CD8-positive, alpha-beta memory T cell (primary cell): ENCODE data around the gene ACYP2. TPM values are rescaled to one million over a fixed set of nuclear protein-coding genes. Genes with fewer than 3 reads are reported as not detected.
A peak's percentile ranks its signal among the peaks of the same experiment; 100 is the strongest.
"Not testable (repeated sequence)": the region's sequence is repeated elsewhere in the genome, so short reads cannot be mapped to it uniquely, and the experiment has no call there.

Source experiments
- CTCF ChIA-PET: fragments of 350-600 bp; sonication (Branson Sonifier 250); formaldehyde crosslinking; loops from one replicate; lab custom pipeline; 2021; ENCODE audit warnings: antibody characterized with exemption; lab: Charles Lee
- POLR2A ChIA-PET: fragments of 350-600 bp; sonication (Branson Sonifier 250); formaldehyde crosslinking; loops from one replicate; lab custom pipeline; 2021; ENCODE audit warnings: antibody characterized with exemption; lab: Charles Lee
- DNase-seq, 5 donors: peaks; one replicate each; pipeline versions ENCODE4 v3.0.0 to v3.0.0-alpha.2; 2020 to 2022; ENCODE audit warnings: mixed read lengths in 1 of 5
- H3K27ac ChIP-seq: one replicate; pipeline ENCODE4 v1.7.0; 2013; ENCODE audit warnings: low read depth, mild to moderate bottlenecking, low read length, moderate library complexity
- H3K27me3 ChIP-seq: 2 replicates; pipeline ENCODE4 v1.7.0; 2013; ENCODE audit warnings: low read length, mild to moderate bottlenecking; ENCODE audit not compliant: insufficient read depth, poor library complexity, severe bottlenecking
- H3K36me3 ChIP-seq: 2 replicates; pipeline ENCODE4 v1.7.0; 2013; ENCODE audit warnings: mild to moderate bottlenecking, low read length, moderate library complexity; ENCODE audit not compliant: insufficient read depth
- H3K4me1 ChIP-seq: 2 replicates; pipeline ENCODE4 v1.7.0; 2013; ENCODE audit warnings: mild to moderate bottlenecking, low read length, moderate library complexity; ENCODE audit not compliant: insufficient read depth
- H3K4me3 ChIP-seq: 2 replicates; pipeline ENCODE4 v1.7.0; 2013; ENCODE audit warnings: mild to moderate bottlenecking, low read length
- H3K9me3 ChIP-seq: 2 replicates; pipeline ENCODE4 v1.7.0; 2013; ENCODE audit warnings: mild to moderate bottlenecking, low read length
- H3K27ac Mint-ChIP-seq, 8 donors: one replicate each; pipeline ENCODE4 v1.8.0; 2020 to 2021; ENCODE audit warnings: mixed read lengths in 8 of 8, mild to moderate bottlenecking in 6 of 8, inconsistent platforms in 3 of 8, moderate library complexity in 3 of 8
- H3K27me3 Mint-ChIP-seq, 2 donors: one replicate each; pipeline ENCODE4 v1.8.0; 2020 to 2021; ENCODE audit warnings: mixed read lengths in 2 of 2, mild to moderate bottlenecking in 1 of 2, moderate library complexity in 1 of 2
- H3K36me3 Mint-ChIP-seq, 3 donors: one replicate each; pipeline ENCODE4 v1.8.0; 2020 to 2021; ENCODE audit warnings: mixed read lengths in 3 of 3, inconsistent platforms in 1 of 3, mild to moderate bottlenecking in 1 of 3
- H3K4me1 Mint-ChIP-seq, 3 donors: one replicate each; pipeline ENCODE4 v1.8.0; 2020 to 2021; ENCODE audit warnings: mixed read lengths in 3 of 3, inconsistent platforms in 1 of 3, mild to moderate bottlenecking in 1 of 3
- H3K4me3 Mint-ChIP-seq, 7 donors: one replicate each; pipeline ENCODE4 v1.8.0; 2020 to 2021; ENCODE audit warnings: mixed read lengths in 7 of 7, mild to moderate bottlenecking in 6 of 7, moderate library complexity in 4 of 7, inconsistent platforms in 2 of 7
- H3K9me3 Mint-ChIP-seq, 5 donors: one replicate each; pipeline ENCODE4 v1.8.0; 2020 to 2022; ENCODE audit warnings: mixed read lengths in 5 of 5, mild to moderate bottlenecking in 3 of 5, moderate library complexity in 2 of 5, inconsistent platforms in 1 of 5
- polyA plus RNA-seq: library from polyadenylated mRNA; unstranded; fragments of 300-500 nt; fragmentation: Illumina TruSeq; gene quantifications from one replicate; pipeline ENCODE4 v1.2.3, GENCODE V29; 2021
- total RNA-seq, 2 experiments: library from RNA; stranded (reverse); gene quantifications; one replicate each; pipeline ENCODE4 v1.2.3, GENCODE V29; 2021

Gene ACYP2
- total and polyA plus RNA-seq, 3 experiments from 2014 or later, result 8.8 to 12.6 (median 10.3) TPM

DNA sequence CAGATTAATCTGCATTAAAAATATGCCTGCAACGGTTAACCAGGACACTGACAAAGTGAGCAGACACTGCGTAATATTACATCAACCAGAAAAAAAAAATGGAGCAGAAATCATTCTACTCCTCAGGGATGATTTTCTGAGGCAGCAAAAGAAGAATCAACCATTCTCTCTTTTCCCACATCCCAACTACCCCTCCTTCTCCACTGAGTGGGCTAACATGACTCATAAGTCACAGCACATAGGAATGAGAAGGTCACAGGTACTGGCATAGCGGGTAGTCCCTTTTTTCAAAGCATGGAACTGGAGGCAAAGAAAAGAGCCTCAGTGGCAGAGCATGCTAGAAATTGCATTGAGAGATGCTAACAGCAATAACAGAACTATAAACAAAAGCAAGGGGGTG lies 194.9 kb downstream of the ACYP2 start:
- no peak overlapping the region for H3K4me3 Mint-ChIP-seq
- H3K27me3 Mint-ChIP-seq, result peaks cover 0 to 6% of the 10 kb centered on the region in 2 donors
- Histone ChIP-seq H3K27ac (no peak overlapping the region), H3K4me3 (no peak overlapping the region), H3K36me3 (no peaks in the 10 kb centered on the region), H3K9me3 (no peaks in the 10 kb centered on the region), H3K27me3 (no peaks in the 10 kb centered on the region), H3K4me1 (no peaks in the 10 kb centered on the region)
- ChIA-PET CTCF (no interaction called here), POLR2A (no interaction called here)
- H3K36me3 Mint-ChIP-seq, result peaks cover 0 to 3% (median 2%) of the 10 kb centered on the region in 3 donors
- no peaks in the 10 kb centered on the region for H3K4me1 Mint-ChIP-seq
- no peak for DNase-seq
- H3K9me3 Mint-ChIP-seq, result no peaks in the 10 kb centered on the region
- H3K27ac Mint-ChIP-seq, result peak overlapping the region in 1 of 8 donors; percentile 81

DNA sequence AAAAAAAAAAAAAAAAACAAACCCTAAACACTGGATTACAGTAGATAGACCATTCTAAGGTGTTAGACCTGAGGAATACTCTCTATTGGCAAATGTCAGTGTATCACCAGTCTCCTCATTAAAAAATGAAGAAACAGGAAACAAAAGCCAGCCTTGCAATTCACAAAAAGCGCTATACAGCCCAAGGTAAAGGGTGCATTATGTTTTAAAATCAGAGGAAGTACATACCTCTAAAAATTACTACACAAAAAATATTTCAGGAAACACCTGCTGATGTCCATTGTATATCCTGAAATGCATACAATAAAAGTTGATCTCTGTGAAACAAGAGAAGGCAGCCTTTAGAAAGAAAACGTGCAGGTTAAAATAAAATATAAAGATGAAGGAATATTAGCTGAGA lies 195.5 kb downstream of the ACYP2 start:
- no peaks in the 10 kb centered on the region for H3K4me1 Mint-ChIP-seq
- Histone ChIP-seq H3K9me3 (no peaks in the 10 kb centered on the region), H3K27ac (no peak overlapping the region), H3K27me3 (no peaks in the 10 kb centered on the region), H3K4me3 (no peak overlapping the region), H3K4me1 (no peaks in the 10 kb centered on the region), H3K36me3 (no peaks in the 10 kb centered on the region)
- no peak overlapping the region for H3K4me3 Mint-ChIP-seq
- POLR2A ChIA-PET, result no interaction called here
- peaks cover 0 to 6% (median 0%) of the 10 kb centered on the region in 5 donors for H3K9me3 Mint-ChIP-seq
- H3K36me3 Mint-ChIP-seq, result peaks cover 0 to 3% (median 2%) of the 10 kb centered on the region in 3 donors
- CTCF ChIA-PET, result no interaction called here
- peaks cover 0 to 6% of the 10 kb centered on the region in 2 donors for H3K27me3 Mint-ChIP-seq
- no peak overlapping the region for H3K27ac Mint-ChIP-seq
- DNase-seq, result no peak

DNA sequence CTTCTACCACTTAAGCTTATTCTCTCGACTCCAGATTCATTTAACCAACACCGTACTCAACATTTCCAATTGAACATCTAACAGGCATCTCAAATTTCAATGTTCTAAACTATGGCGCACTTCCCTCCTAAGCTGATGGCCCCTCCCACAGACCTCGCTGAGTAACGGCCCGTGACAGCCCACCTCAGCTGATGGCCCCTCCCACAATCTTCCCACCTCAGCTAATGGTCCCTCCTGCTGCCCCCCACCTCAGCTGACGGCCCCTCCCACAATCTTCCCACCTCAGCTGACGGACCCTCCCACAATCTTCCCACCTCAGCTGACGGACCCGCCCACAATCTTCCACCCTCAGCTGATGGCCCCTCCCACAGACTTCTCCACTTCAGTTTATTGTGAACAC lies 197.7 kb downstream of the ACYP2 start:
- Histone ChIP-seq H3K4me3 (no peak overlapping the region), H3K36me3 (no peaks in the 10 kb centered on the region), H3K27ac (no peak overlapping the region), H3K4me1 (no peaks in the 10 kb centered on the region), H3K27me3 (no peaks in the 10 kb centered on the region), H3K9me3 (no peaks in the 10 kb centered on the region)
- Mint-ChIP-seq H3K4me3 (no peak overlapping the region), H3K4me1 (no peaks in the 10 kb centered on the region), H3K9me3 (peaks cover 0 to 11% (median 0%) of the 10 kb centered on the region in 5 donors), H3K36me3 (peaks cover 0 to 2% (median under 1%) of the 10 kb centered on the region in 3 donors), H3K27ac (no peak overlapping the region), H3K27me3 (peaks cover 0 to 6% of the 10 kb centered on the region in 2 donors)
- no peak for DNase-seq
- ChIA-PET POLR2A (no interaction called here), CTCF (no interaction called here)

DNA sequence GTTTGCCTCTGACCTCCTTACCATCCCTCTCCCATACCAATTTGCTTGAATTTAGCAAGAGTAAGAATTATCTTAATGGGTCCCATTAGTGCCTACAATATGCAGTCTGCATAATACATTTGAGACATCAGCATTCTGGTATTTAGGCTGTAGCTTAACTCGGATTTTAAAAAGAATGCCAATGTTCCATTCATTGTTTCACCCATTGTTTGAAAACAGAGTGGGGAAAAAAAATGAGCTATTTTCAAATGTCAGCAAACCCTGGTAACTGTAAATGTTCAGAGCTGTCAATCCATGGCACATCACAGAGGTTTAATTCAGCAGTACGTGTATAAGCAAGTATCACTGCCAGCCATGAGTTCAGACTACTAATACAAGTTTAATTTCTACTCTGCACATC lies 202.6 kb downstream of the ACYP2 start:
- no peak for DNase-seq
- no peaks in the 10 kb centered on the region for H3K9me3 ChIP-seq
- no peaks in the 10 kb centered on the region for H3K4me1 Mint-ChIP-seq
- no peaks in the 10 kb centered on the region for H3K27me3 ChIP-seq
- H3K9me3 Mint-ChIP-seq, result peaks cover 0 to 11% (median 0%) of the 10 kb centered on the region in 5 donors
- no peak overlapping the region for H3K27ac ChIP-seq
- no peaks in the 10 kb centered on the region for H3K4me1 ChIP-seq
- POLR2A ChIA-PET, result interaction anchor here (0.6 kb wide), 1 partner anchor 955 kb away, joined by 3 read pairs; no protein-coding TSS in a partner anchor
- H3K27ac Mint-ChIP-seq, result no peak overlapping the region
- no peak overlapping the region for H3K4me3 ChIP-seq
- peaks cover 7 to 14% of the 10 kb centered on the region in 2 donors for H3K27me3 Mint-ChIP-seq
- CTCF ChIA-PET, result no interaction called here
- H3K36me3 Mint-ChIP-seq, result no peaks in the 10 kb centered on the region
- H3K4me3 Mint-ChIP-seq, result no peak overlapping the region
- H3K36me3 ChIP-seq, result no peaks in the 10 kb centered on the region

DNA sequence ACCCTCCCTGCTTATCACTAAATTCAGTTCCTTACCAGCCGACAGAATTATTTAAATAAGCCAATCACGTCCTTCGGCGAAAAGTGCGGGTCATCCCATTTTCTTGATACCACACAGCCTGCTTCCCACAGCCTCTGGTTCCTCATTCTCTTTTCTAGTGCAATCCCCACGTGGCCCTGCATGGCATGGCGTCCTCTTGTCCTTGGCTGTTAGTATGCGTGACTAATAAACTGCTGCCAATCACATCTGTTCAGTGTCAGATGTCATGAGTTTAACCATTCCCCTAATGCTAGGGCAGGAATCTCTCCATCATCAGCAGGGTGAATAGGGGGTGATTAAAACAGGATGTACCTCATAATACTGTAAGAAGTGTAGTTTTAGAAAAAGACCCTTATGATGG lies 203.4 kb downstream of the ACYP2 start:
- Histone ChIP-seq H3K9me3 (no peaks in the 10 kb centered on the region), H3K27ac (no peak overlapping the region), H3K4me3 (no peak overlapping the region), H3K36me3 (no peaks in the 10 kb centered on the region), H3K27me3 (no peaks in the 10 kb centered on the region), H3K4me1 (no peaks in the 10 kb centered on the region)
- ChIA-PET POLR2A (no interaction called here), CTCF (no interaction called here)
- no peaks in the 10 kb centered on the region for H3K36me3 Mint-ChIP-seq
- peaks cover 7 to 14% of the 10 kb centered on the region in 2 donors for H3K27me3 Mint-ChIP-seq
- no peak for DNase-seq
- no peak overlapping the region for H3K4me3 Mint-ChIP-seq
- H3K4me1 Mint-ChIP-seq, result no peaks in the 10 kb centered on the region
- no peak overlapping the region for H3K27ac Mint-ChIP-seq
- H3K9me3 Mint-ChIP-seq, result peaks cover 0 to 11% (median 0%) of the 10 kb centered on the region in 5 donors

DNA sequence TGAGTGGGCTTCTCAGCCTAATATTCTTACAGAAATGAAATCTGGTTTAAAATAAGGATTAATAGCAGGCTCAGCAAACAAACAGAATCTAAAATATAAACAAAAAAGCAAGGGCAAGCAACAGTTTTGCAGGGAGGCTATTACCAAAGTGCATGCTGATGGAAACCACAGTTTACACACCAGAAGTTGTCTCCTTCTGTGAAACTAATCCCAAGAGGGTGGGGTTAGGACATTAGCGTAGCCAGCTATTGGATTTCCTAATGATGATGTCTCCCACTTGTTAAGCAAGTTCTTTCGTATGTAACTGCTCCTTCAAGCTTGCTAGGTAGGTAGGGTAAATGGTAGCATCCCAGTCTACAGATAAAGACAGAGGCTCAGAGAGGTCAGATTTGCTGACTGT lies 205.6 kb downstream of the ACYP2 start:
- POLR2A ChIA-PET, result no interaction called here
- CTCF ChIA-PET, result no interaction called here

DNA sequence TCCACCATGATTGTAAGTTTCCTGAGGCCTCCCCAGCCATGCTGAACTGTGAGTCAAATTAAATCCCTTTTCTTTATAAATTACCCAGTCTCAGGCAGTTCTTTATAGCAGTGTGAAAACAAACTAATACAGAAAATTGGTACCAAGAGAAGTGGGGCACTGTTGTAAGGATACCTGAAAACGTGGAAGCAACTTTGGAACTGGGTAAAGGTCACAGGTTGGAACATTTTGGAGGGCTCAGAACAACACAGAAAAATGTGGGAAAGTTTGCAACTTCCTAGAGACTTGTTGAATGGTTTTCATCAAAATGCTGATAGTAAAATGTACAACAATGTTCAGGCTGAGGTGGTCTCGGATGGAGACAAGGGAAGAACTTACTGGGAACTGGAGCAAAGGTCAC lies 209.1 kb downstream of the ACYP2 start:
- H3K27ac Mint-ChIP-seq, H3K4me3 Mint-ChIP-seq, CTCF ChIA-PET, H3K27ac ChIP-seq, H3K4me1 ChIP-seq, H3K4me1 Mint-ChIP-seq, H3K27me3 ChIP-seq, H3K9me3 ChIP-seq, DNase-seq, H3K36me3 ChIP-seq, POLR2A ChIA-PET, H3K4me3 ChIP-seq: not testable (repeated sequence)
- H3K36me3 Mint-ChIP-seq, result peaks cover 0 to 12% (median 0%) of the 10 kb centered on the region in 3 donors
- H3K27me3 Mint-ChIP-seq, result peaks cover 9 to 19% of the 10 kb centered on the region in 2 donors
- peaks cover 3 to 11% (median 7%) of the 10 kb centered on the region in 5 donors for H3K9me3 Mint-ChIP-seq

More for the DNA sequence above, 205.6 kb downstream of the ACYP2 start:
- Histone ChIP-seq H3K9me3 (no peaks in the 10 kb centered on the region), H3K27me3 (no peaks in the 10 kb centered on the region), H3K4me3 (no peak overlapping the region), H3K36me3 (no peaks in the 10 kb centered on the region), H3K4me1 (no peaks in the 10 kb centered on the region), H3K27ac (no peak overlapping the region)
- Mint-ChIP-seq H3K9me3 (peaks cover 3 to 15% (median 7%) of the 10 kb centered on the region in 5 donors), H3K27me3 (peaks cover 14 to 21% of the 10 kb centered on the region in 2 donors), H3K4me3 (no peak overlapping the region), H3K36me3 (peaks cover 0 to 12% (median 0%) of the 10 kb centered on the region in 3 donors), H3K4me1 (no peaks in the 10 kb centered on the region), H3K27ac (no peak overlapping the region)
- DNase-seq, result no peak

DNA sequence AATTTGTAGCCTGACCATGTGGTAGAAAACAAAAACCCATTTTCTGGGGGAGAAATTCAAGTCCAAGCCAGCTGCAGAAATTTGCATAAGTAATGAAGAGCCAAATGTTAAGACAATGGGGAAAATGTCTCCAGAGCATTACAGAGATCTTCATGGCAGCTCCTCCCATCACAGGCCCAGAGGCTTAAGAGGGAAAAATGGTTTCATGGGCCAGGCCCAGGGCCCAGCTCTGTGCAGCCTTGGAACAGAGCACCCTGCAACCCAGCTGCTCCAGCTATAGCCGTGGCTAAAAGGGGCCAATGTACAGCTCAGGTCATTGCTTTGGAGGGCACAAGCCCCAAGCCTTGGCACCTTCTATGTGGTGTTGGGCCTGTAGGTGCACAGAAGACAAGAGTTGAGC lies 209.7 kb downstream of the ACYP2 start:
- peaks cover 2 to 3% (median 3%) of the 10 kb centered on the region in 3 donors for H3K4me1 Mint-ChIP-seq
- H3K27me3 ChIP-seq, result peaks cover 7% of the 10 kb centered on the region
- POLR2A ChIA-PET, result no interaction called here
- H3K9me3 Mint-ChIP-seq, result peaks cover 3 to 11% (median 7%) of the 10 kb centered on the region in 5 donors
- no peak overlapping the region for H3K27ac ChIP-seq
- DNase-seq, result no peak
- no peaks in the 10 kb centered on the region for H3K36me3 ChIP-seq
- peaks cover 9 to 16% of the 10 kb centered on the region in 2 donors for H3K27me3 Mint-ChIP-seq
- no peak overlapping the region for H3K4me3 ChIP-seq
- CTCF ChIA-PET, result no interaction called here
- H3K4me3 Mint-ChIP-seq, result no peak overlapping the region
- H3K36me3 Mint-ChIP-seq, result peaks cover 0 to 12% (median 0%) of the 10 kb centered on the region in 3 donors
- H3K9me3 ChIP-seq, result no peaks in the 10 kb centered on the region
- H3K27ac Mint-ChIP-seq, result no peak overlapping the region
- H3K4me1 ChIP-seq, result peaks cover 3% of the 10 kb centered on the region
